ENCODE data around the gene MBD6. TPM values are rescaled to one million over a fixed set of nuclear protein-coding genes. Genes with fewer than 3 reads are reported as not detected.

MBD6 gene
- total RNA-seq, 4 donors from 2014 or later, result 23.0 to 49.2 (median 40.9) TPM

- no peak overlapping the region for H3K4me3 ChIP-seq
- peaks cover 4 to 98% (median 28%) of the 10 kb centered on the region in 3 donors for H3K36me3 ChIP-seq
- peaks cover 0 to 30% (median 18%) of the 10 kb centered on the region in 4 donors for H3K4me1 ChIP-seq
- no peaks in the 10 kb centered on the region for H3K9me3 ChIP-seq
- H3K27me3 ChIP-seq, result no peaks in the 10 kb centered on the region
- H3K27ac ChIP-seq, result no peak overlapping the region
- DNase-seq (ENCODE audit: low spot score in 2 of 2), result no peak
- WGBS, 2 donors, result 71 to 75% methylated on average over 10 of the region's 10 CpGs
- TF ChIP-seq, protein P1, sequence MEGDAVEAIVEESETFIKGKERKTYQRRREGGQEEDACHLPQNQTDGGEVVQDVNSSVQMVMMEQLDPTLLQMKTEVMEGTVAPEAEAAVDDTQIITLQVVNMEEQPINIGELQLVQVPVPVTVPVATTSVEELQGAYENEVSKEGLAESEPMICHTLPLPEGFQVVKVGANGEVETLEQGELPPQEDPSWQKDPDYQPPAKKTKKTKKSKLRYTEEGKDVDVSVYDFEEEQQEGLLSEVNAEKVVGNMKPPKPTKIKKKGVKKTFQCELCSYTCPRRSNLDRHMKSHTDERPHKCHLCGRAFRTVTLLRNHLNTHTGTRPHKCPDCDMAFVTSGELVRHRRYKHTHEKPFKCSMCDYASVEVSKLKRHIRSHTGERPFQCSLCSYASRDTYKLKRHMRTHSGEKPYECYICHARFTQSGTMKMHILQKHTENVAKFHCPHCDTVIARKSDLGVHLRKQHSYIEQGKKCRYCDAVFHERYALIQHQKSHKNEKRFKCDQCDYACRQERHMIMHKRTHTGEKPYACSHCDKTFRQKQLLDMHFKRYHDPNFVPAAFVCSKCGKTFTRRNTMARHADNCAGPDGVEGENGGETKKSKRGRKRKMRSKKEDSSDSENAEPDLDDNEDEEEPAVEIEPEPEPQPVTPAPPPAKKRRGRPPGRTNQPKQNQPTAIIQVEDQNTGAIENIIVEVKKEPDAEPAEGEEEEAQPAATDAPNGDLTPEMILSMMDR (IDR thresholded peaks at IDR 0.05), result no peak
- TF ChIP-seq EP300 (IDR thresholded peaks at IDR 0.05) (no peak), POLR2A (IDR thresholded peaks at IDR 0.05) (no peak)
Measured at GRCh38 chr12:57528831-57529555, 6.4 kb downstream of the MBD6 start.

- peaks cover 6 to 99% (median 29%) of the 10 kb centered on the region in 3 donors for H3K36me3 ChIP-seq
- WGBS, 2 donors, result 57 to 66% methylated on average over 6 of the region's 6 CpGs
Measured at GRCh38 chr12:57529831-57530230, 7.2 kb downstream of the MBD6 start.

DNA sequence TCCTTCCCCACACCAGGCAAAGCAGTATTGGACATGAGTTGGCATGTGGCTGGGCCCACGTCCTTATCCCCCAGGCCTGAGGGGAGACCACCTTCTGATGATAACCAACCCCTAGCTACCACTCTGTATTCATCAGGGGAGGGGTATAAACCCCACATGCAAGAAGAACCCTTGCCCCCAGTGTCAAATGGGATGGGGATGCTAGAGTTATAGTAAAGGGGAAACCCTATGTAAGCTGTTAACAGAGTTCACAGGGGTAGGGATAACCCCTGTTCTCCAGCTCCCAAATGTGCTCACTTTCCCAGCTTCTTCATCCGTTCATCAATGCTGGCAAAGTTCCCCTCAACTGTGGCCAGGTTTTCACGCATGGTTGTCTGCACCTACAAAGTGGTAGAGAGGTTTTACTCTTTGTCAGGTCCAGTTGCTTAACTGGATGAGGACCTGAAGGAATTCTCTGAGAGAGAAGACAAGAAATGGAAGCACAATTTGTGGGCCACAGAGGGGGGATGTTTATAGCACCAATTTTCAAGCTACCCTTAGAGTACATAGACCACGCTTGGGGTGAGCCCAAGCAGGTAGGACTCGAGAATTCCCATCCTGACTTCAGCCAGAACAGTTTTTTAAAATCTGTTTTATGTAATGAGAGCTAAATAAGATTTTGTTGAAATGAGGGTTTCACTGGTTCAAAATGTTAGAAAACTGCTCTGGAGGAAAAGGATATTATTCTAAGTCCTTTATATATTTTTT, 7.9 kb downstream of the MBD6 start:
- no peak for DNase-seq (ENCODE audit: low spot score in 2 of 2)
- Histone ChIP-seq H3K27ac (peak overlapping the region in 1 of 4 donors; percentile 32), H3K4me1 (peaks cover 0 to 17% (median 2%) of the 10 kb centered on the region in 4 donors), H3K36me3 (peaks cover 6 to 99% (median 25%) of the 10 kb centered on the region in 3 donors), H3K27me3 (no peaks in the 10 kb centered on the region), H3K4me3 (no peak overlapping the region), H3K9me3 (no peaks in the 10 kb centered on the region)
- 76 to 78% methylated on average over 5 of the region's 5 CpGs for WGBS, 2 donors
- TF ChIP-seq, protein P1 (IDR thresholded peaks at IDR 0.05), result no peak
- TF ChIP-seq POLR2A (IDR thresholded peaks at IDR 0.05), result no peak
- TF ChIP-seq EP300 (IDR thresholded peaks at IDR 0.05), result no peak

More at GRCh38 chr12:57529831-57530230, 7.2 kb downstream of the MBD6 start:
- Histone ChIP-seq H3K4me1 (peaks cover 0 to 22% (median 9%) of the 10 kb centered on the region in 4 donors), H3K9me3 (no peaks in the 10 kb centered on the region), H3K4me3 (no peak overlapping the region), H3K27ac (peak overlapping the region in 1 of 4 donors; percentile 32), H3K27me3 (no peaks in the 10 kb centered on the region)
- TF ChIP-seq EP300 (IDR thresholded peaks at IDR 0.05) (no peak), POLR2A (IDR thresholded peaks at IDR 0.05) (no peak)
- TF ChIP-seq, protein P1 (IDR thresholded peaks at IDR 0.05), result no peak
- DNase-seq (ENCODE audit: low spot score in 2 of 2), result no peak

DNA sequence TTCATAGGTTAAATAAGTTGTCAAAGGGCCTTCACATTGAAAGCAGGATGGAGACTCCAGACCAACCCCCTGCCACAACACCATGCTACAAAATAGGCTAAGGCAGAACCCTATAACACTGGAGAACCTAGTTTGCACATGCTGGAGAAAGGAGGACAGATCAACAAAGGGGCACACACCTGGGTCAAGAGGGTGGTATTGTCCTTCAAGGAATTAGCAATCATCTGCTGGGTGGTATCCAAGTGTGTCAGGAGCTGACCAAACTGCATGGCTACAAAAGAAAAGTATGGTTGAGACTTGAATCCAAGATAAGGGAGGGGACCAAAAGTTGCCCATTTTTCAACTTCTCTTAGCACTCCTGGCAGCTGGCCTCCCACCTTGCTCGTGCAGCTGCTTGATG, 9.2 kb downstream of the MBD6 start:
- no peak for DNase-seq (ENCODE audit: low spot score in 2 of 2)
- H3K27me3 ChIP-seq, result no peaks in the 10 kb centered on the region
- peaks cover 6 to 90% (median 25%) of the 10 kb centered on the region in 3 donors for H3K36me3 ChIP-seq
- TF ChIP-seq POLR2A (IDR thresholded peaks at IDR 0.05) (no peak), EP300 (IDR thresholded peaks at IDR 0.05) (no peak)
- TF ChIP-seq, protein P1 (IDR thresholded peaks at IDR 0.05), result no peak
- no peak overlapping the region for H3K27ac ChIP-seq
- H3K4me3 ChIP-seq, result no peak overlapping the region
- peaks cover 0 to 10% (median 0%) of the 10 kb centered on the region in 4 donors for H3K4me1 ChIP-seq
- WGBS, 2 donors, result 56 to 91% methylated on average over 1 of the region's 1 CpG
- H3K9me3 ChIP-seq, result no peaks in the 10 kb centered on the region

- no peak for TF ChIP-seq POLR2A (IDR thresholded peaks at IDR 0.05)
- TF ChIP-seq EP300 (IDR thresholded peaks at IDR 0.05), result no peak
- TF ChIP-seq, protein P1 (IDR thresholded peaks at IDR 0.05), result no peak
- no peak overlapping the region for H3K27ac ChIP-seq
- H3K4me1 ChIP-seq, result peaks cover 0 to 9% (median 0%) of the 10 kb centered on the region in 4 donors
- H3K9me3 ChIP-seq, result no peaks in the 10 kb centered on the region
- H3K27me3 ChIP-seq, result no peaks in the 10 kb centered on the region
- peaks cover 6 to 90% (median 25%) of the 10 kb centered on the region in 3 donors for H3K36me3 ChIP-seq
- H3K4me3 ChIP-seq, result no peak overlapping the region
- 94 to 95% methylated on average over 8 of the region's 8 CpGs for WGBS, 2 donors
- no peak for DNase-seq (ENCODE audit: low spot score in 2 of 2)
Measured at GRCh38 chr12:57533108-57533507, 10.5 kb downstream of the MBD6 start.
